ENCODE data around the gene ITFG2. TPM values are rescaled to one million over a fixed set of nuclear protein-coding genes. Genes with fewer than 3 reads are reported as not detected.

The ITFG2 gene
- total and polyA plus RNA-seq, 2 of the 13 experiments (the other 11 are each of a cell fraction or from before 2014, with no cell fraction given), result 14.8 to 15.5 TPM

- TF ChIP-seq ZNF558 (CRISPR knock-in tag; IDR thresholded peaks at IDR 0.05; ENCODE audit: borderline replicate concordance) (peak; percentile 59; the same call in 1 of the 2 replicates), THAP8 (CRISPR knock-in tag; IDR thresholded peaks at IDR 0.05; ENCODE audit: borderline replicate concordance) (peak; percentile 66; the same call in 1 of the 2 replicates), ZNF800 (CRISPR knock-in tag; IDR thresholded peaks at IDR 0.05) (no peak), RNF2 (conservative IDR thresholded peaks at IDR 0.05; ENCODE audit: low read depth) (peak; percentile 81; the same call in 1 of the 2 replicates), MTERF4 (CRISPR knock-in tag; IDR thresholded peaks at IDR 0.05) (peak; percentile 90), ZHX2 (IDR thresholded peaks at IDR 0.05; ENCODE audit: low read depth) (no peak), ZHX2 (CRISPR knock-in tag; IDR thresholded peaks at IDR 0.05; ENCODE audit: borderline replicate concordance) (0 out of 2 replicates have a peak, but pooled peaks have one; percentile 37), SRY (CRISPR knock-in tag; IDR thresholded peaks at IDR 0.05) (peak; percentile 77; the same call in 1 of the 2 replicates), TFDP2 (CRISPR knock-in tag; IDR thresholded peaks at IDR 0.05) (peak; percentile 85), HES4 (CRISPR knock-in tag; IDR thresholded peaks at IDR 0.05; ENCODE audit: borderline replicate concordance) (peak; percentile 97), FOXO1 (CRISPR knock-in tag; IDR thresholded peaks at IDR 0.05) (peak; percentile 39; the same call in 1 of the 2 replicates), ZNF709 (CRISPR knock-in tag; IDR thresholded peaks at IDR 0.05) (peak; percentile 95), EP300 (IDR thresholded peaks at IDR 0.05; ENCODE audit: low read depth in 2 of 2, low read length in 2 of 2) (peak in 1 of 2 experiments; percentile 36; a peak in 1 of 4 replicates), EP300 (CRISPR knock-in tag; IDR thresholded peaks at IDR 0.05; ENCODE audit: borderline replicate concordance) (no peak), RARA (CRISPR knock-in tag; IDR thresholded peaks at IDR 0.05) (peak; percentile 38; the same call in 1 of the 2 replicates), TSC22D2 (CRISPR knock-in tag; IDR thresholded peaks at IDR 0.05; ENCODE audit: borderline replicate concordance) (peak; percentile 57; the same call in 1 of the 2 replicates), MEIS2 (CRISPR knock-in tag; IDR thresholded peaks at IDR 0.05) (0 out of 2 replicates have a peak, but pooled peaks have one; percentile 17)
Observed at GRCh38 chr12:2794736-2795289, 17.7 kb upstream of the ITFG2 start, which contains the start of gene FKBP4 (continued).
